ENCODE data around the gene YRDC. TPM values are rescaled to one million over a fixed set of nuclear protein-coding genes. Genes with fewer than 3 reads are reported as not detected.

YRDC gene
- total RNA-seq, 2 donors from 2014 or later = 6.2 to 11.9 TPM

GRCh38 chr1:37755951-37756560 lies 52.0 kb downstream of the YRDC start:
- Histone ChIP-seq H3K9me3 (no peaks in the 10 kb centered on the region), H3K36me3 (replicated peaks in 1 of 2; ENCODE audit: insufficient read depth in 1 of 2, low read depth in 2 of 2) (no peaks in the 10 kb centered on the region), H3K27me3 (peaks cover 0 to 8% of the 10 kb centered on the region in 2 donors), H3K4me3 (no peak overlapping the region), H3K4me1 (peaks cover 3% of the 10 kb centered on the region), H3K27ac (no peak overlapping the region)
- ATAC-seq (no peak), DNase-seq (no peak)
- WGBS, 2 donors = 43 to 71% methylated on average over 2 to 4 of the region's 4 CpGs
- TF ChIP-seq CTCF (IDR thresholded peaks at IDR 0.05) (no peak), POLR2A (IDR thresholded peaks at IDR 0.05) (no peak)
- intact Hi-C loops (cut with DNase I) = no loop called here

- Histone ChIP-seq H3K4me1 (peaks cover 3% of the 10 kb centered on the region), H3K27ac (no peak overlapping the region), H3K4me3 (no peak overlapping the region), H3K27me3 (peaks cover 0 to 8% of the 10 kb centered on the region in 2 donors), H3K9me3 (no peaks in the 10 kb centered on the region), H3K36me3 (replicated peaks in 1 of 2; ENCODE audit: insufficient read depth in 1 of 2, low read depth in 2 of 2) (no peaks in the 10 kb centered on the region)
- no peak for TF ChIP-seq POLR2A (IDR thresholded peaks at IDR 0.05)
- TF ChIP-seq CTCF (IDR thresholded peaks at IDR 0.05) = no peak
- ATAC-seq (no peak), DNase-seq (no peak)
- WGBS, 2 donors = 88 to 100% methylated on average over 1 of the region's 1 CpG
- intact Hi-C loops (cut with DNase I) = no loop called here
Observed at GRCh38 chr1:37755290-37755689, 52.7 kb downstream of the YRDC start.

GRCh38 chr1:37753473-37754321 lies 54.3 kb downstream of the YRDC start:
- intact Hi-C loops (cut with DNase I) = no loop called here
- ATAC-seq (no peak), DNase-seq (no peak)
- H3K27me3 ChIP-seq = peaks cover 0 to 8% of the 10 kb centered on the region in 2 donors
- peaks cover 3% of the 10 kb centered on the region for H3K4me1 ChIP-seq
- WGBS, 2 donors = 7 to 11% methylated on average over 20 to 39 of the region's 52 CpGs
- no peaks in the 10 kb centered on the region for H3K36me3 ChIP-seq (replicated peaks in 1 of 2; ENCODE audit: insufficient read depth in 1 of 2, low read depth in 2 of 2)
- TF ChIP-seq POLR2A (IDR thresholded peaks at IDR 0.05) (no peak), CTCF (IDR thresholded peaks at IDR 0.05) (no peak)
- H3K4me3 ChIP-seq = no peak overlapping the region
- H3K27ac ChIP-seq = no peak overlapping the region
- H3K9me3 ChIP-seq = no peaks in the 10 kb centered on the region

Other genes with a start within 250 kb of the YRDC start
- 10 to 100 TPM; 22.8 to 33.0 TPM for gene GNL2, start 212.3 kb downstream of the YRDC start, total RNA-seq
- gene RSPO1, start 173.3 kb downstream of the YRDC start, total RNA-seq = 1 to 10 TPM in 1 of 2 donors, under 1 TPM in 1; 0.66 to 1.0 TPM
- not detected for gene CDCA8, start 115.7 kb downstream of the YRDC start, total RNA-seq
- gene EPHA10, start 43.1 kb downstream of the YRDC start, total RNA-seq = 1 to 10 TPM; 1.6 to 2.0 TPM
- gene MANEAL, start 14.4 kb downstream of the YRDC start, total RNA-seq = 1 to 10 TPM in 1 of 2 donors, under 1 TPM in 1; 0.99 to 6.2 TPM
- 10 to 100 TPM; 26.2 to 71.9 TPM for gene C1orf122, start 418 bp downstream of the YRDC start, total RNA-seq
- 1 to 10 TPM; 1.3 to 3.9 TPM for gene MTF1, start 51.4 kb upstream of the YRDC start, total RNA-seq
- gene INPP5B, start 138.8 kb upstream of the YRDC start, total RNA-seq = 10 to 100 TPM; 11.5 to 13.5 TPM
- gene SF3A3, start 181.8 kb upstream of the YRDC start, total RNA-seq = 10 to 100 TPM; 22.1 to 54.1 TPM
- 1 to 10 TPM; 7.3 to 7.8 TPM for gene FHL3, start 197.3 kb upstream of the YRDC start, total RNA-seq
- 10 to 100 TPM; 10.9 to 13.2 TPM for gene UTP11, start 204.5 kb upstream of the YRDC start, total RNA-seq
- gene POU3F1, start 238.6 kb upstream of the YRDC start, total RNA-seq = not detected

Data from body of pancreas (tissue), 4 donors.